SJSA1 (cell line): ENCODE results near the gene ABHD2. TPM values are rescaled to one million over a fixed set of nuclear protein-coding genes. Genes with fewer than 3 reads are reported as not detected.
A peak's percentile ranks its signal among the peaks of the same experiment; 100 is the strongest.
"Not testable (repeated sequence)": the region's sequence is repeated elsewhere in the genome, so short reads cannot be mapped to it uniquely, and the experiment has no call there.

Experiments used
- DNase-seq, 2 experiments: peaks; one replicate each; pipeline ENCODE4 v3.0.0-alpha.2; 2015 to 2020; ENCODE audit warnings: low spot score in 2 of 2, low read depth in 1 of 2
- H3K27ac ChIP-seq: fragments of 250-450 bp; sonication (Bioruptor Pico); 2 replicates; pipeline ENCODE4 v1.5.1; 2020; ENCODE audit warnings: mild to moderate bottlenecking, moderate library complexity
- H3K27me3 ChIP-seq: fragments of 250-450 bp; sonication (Bioruptor Pico); replicated peaks from 2 replicates; pipeline ENCODE4 v1.5.1; 2020; ENCODE audit warnings: mild to moderate bottlenecking, moderate library complexity
- H3K36me3 ChIP-seq: fragments of 250-450 bp; sonication (Bioruptor Pico); 2 replicates; pipeline ENCODE4 v1.5.1; 2020; ENCODE audit warnings: mild to moderate bottlenecking
- H3K4me1 ChIP-seq: fragments of 250-450 bp; sonication (Bioruptor Pico); replicated peaks from 2 replicates; pipeline ENCODE4 v1.6.1; 2021; ENCODE audit warnings: mild to moderate bottlenecking
- H3K4me3 ChIP-seq: fragments of 250-450 bp; sonication (Bioruptor Pico); 2 replicates; pipeline ENCODE4 v1.5.1; 2020; ENCODE audit warnings: mild to moderate bottlenecking
- H3K9me3 ChIP-seq: fragments of 250-450 bp; sonication (Bioruptor Pico); replicated peaks from 2 replicates; pipeline ENCODE4 v1.5.1; 2020; ENCODE audit warnings: mild to moderate bottlenecking
- total RNA-seq: library from RNA; depleted of rRNA; stranded (reverse); fragments of >200 nt; shearing (Covaris generic); gene quantifications from 2 replicates; pipeline ENCODE4 v1.2.3, GENCODE V29; 2014

The ABHD2 gene
- total RNA-seq, 1 experiment from 2014 or later: 32.6 TPM

- no peaks in the 10 kb centered on the region for H3K27me3 ChIP-seq
- peaks cover 45% of the 10 kb centered on the region for H3K4me1 ChIP-seq
- H3K9me3 ChIP-seq: no peaks in the 10 kb centered on the region
- no peak overlapping the region for H3K4me3 ChIP-seq
- no peak for DNase-seq
- H3K36me3 ChIP-seq: no peaks in the 10 kb centered on the region; the same call in 1 of the 2 replicates
- no peak overlapping the region for H3K27ac ChIP-seq
These were observed 48.8 kb downstream of the ABHD2 start for GRCh38 chr15:89136818-89137772.

GRCh38 chr15:89137926-89138325 is 49.7 kb downstream of the ABHD2 start:
- Histone ChIP-seq H3K27ac (no peak overlapping the region), H3K27me3 (no peaks in the 10 kb centered on the region), H3K9me3 (no peaks in the 10 kb centered on the region), H3K36me3 (no peaks in the 10 kb centered on the region; the same call in 1 of the 2 replicates), H3K4me1 (peaks cover 52% of the 10 kb centered on the region), H3K4me3 (no peak overlapping the region)
- DNase-seq: no peak

GRCh38 chr15:89138999-89139612 is 50.9 kb downstream of the ABHD2 start:
- DNase-seq: peak; percentile 62 to 66
- Histone ChIP-seq H3K4me3 (no peak overlapping the region), H3K27ac (no peak overlapping the region), H3K9me3 (no peaks in the 10 kb centered on the region), H3K36me3 (no peaks in the 10 kb centered on the region; the same call in 1 of the 2 replicates), H3K4me1 (peaks cover 64% of the 10 kb centered on the region), H3K27me3 (no peaks in the 10 kb centered on the region)

GRCh38 chr15:89139613-89140499 is 51.6 kb downstream of the ABHD2 start:
- no peaks in the 10 kb centered on the region for H3K9me3 ChIP-seq
- no peak overlapping the region for H3K27ac ChIP-seq

GRCh38 chr15:89140595-89140994 is 52.3 kb downstream of the ABHD2 start:
- Histone ChIP-seq H3K9me3 (no peaks in the 10 kb centered on the region), H3K27ac (no peak overlapping the region), H3K4me1 (peaks cover 68% of the 10 kb centered on the region), H3K36me3 (no peaks in the 10 kb centered on the region; the same call in 1 of the 2 replicates), H3K4me3 (no peak overlapping the region), H3K27me3 (no peaks in the 10 kb centered on the region)
- no peak for DNase-seq

More at GRCh38 chr15:89139613-89140499, 51.6 kb downstream of the ABHD2 start:
- H3K27me3 ChIP-seq: no peaks in the 10 kb centered on the region
- peaks cover 68% of the 10 kb centered on the region for H3K4me1 ChIP-seq
- H3K4me3 ChIP-seq: no peak overlapping the region
- peak in 1 of 2 experiments; percentile 34 for DNase-seq
- H3K36me3 ChIP-seq: no peaks in the 10 kb centered on the region; the same call in 1 of the 2 replicates

GRCh38 chr15:89141159-89141558 is 52.9 kb downstream of the ABHD2 start:
- H3K36me3 ChIP-seq, H3K9me3 ChIP-seq, H3K27me3 ChIP-seq, H3K4me3 ChIP-seq, DNase-seq, H3K27ac ChIP-seq: not testable (repeated sequence)
- peaks cover 68% of the 10 kb centered on the region for H3K4me1 ChIP-seq

GRCh38 chr15:89141885-89142284 is 53.6 kb downstream of the ABHD2 start:
- Histone ChIP-seq H3K36me3 (no peaks in the 10 kb centered on the region; the same call in 1 of the 2 replicates), H3K27ac (no peak overlapping the region), H3K27me3 (no peaks in the 10 kb centered on the region), H3K4me3 (no peak overlapping the region), H3K9me3 (no peaks in the 10 kb centered on the region), H3K4me1 (peaks cover 68% of the 10 kb centered on the region)
- no peak for DNase-seq

GRCh38 chr15:89142423-89142822 is 54.2 kb downstream of the ABHD2 start:
- no peak for DNase-seq
- Histone ChIP-seq H3K27ac (no peak overlapping the region), H3K4me1 (peaks cover 68% of the 10 kb centered on the region)

GRCh38 chr15:89143503-89144162 is 55.4 kb downstream of the ABHD2 start:
- Histone ChIP-seq H3K4me1 (peaks cover 61% of the 10 kb centered on the region), H3K27me3 (no peaks in the 10 kb centered on the region), H3K9me3 (no peaks in the 10 kb centered on the region), H3K36me3 (no peaks in the 10 kb centered on the region; the same call in 1 of the 2 replicates), H3K27ac (peak overlapping the region; percentile 60), H3K4me3 (no peak overlapping the region)
- peak in 1 of 2 experiments; percentile 87 for DNase-seq

More at GRCh38 chr15:89142423-89142822, 54.2 kb downstream of the ABHD2 start:
- no peak overlapping the region for H3K4me3 ChIP-seq
- no peaks in the 10 kb centered on the region; the same call in 1 of the 2 replicates for H3K36me3 ChIP-seq
- no peaks in the 10 kb centered on the region for H3K9me3 ChIP-seq
- H3K27me3 ChIP-seq: no peaks in the 10 kb centered on the region

GRCh38 chr15:89144491-89144890 is 56.2 kb downstream of the ABHD2 start:
- Histone ChIP-seq H3K36me3 (no peaks in the 10 kb centered on the region; the same call in 1 of the 2 replicates), H3K4me3 (no peak overlapping the region), H3K9me3 (no peaks in the 10 kb centered on the region), H3K27ac (no peak overlapping the region), H3K4me1 (peaks cover 54% of the 10 kb centered on the region), H3K27me3 (no peaks in the 10 kb centered on the region)
- no peak for DNase-seq

GRCh38 chr15:89146366-89146765 is 58.1 kb downstream of the ABHD2 start:
- H3K9me3 ChIP-seq: no peaks in the 10 kb centered on the region
- no peaks in the 10 kb centered on the region; the same call in 1 of the 2 replicates for H3K36me3 ChIP-seq
- no peak for DNase-seq
- no peaks in the 10 kb centered on the region for H3K27me3 ChIP-seq
- H3K4me1 ChIP-seq: peaks cover 37% of the 10 kb centered on the region
- no peak overlapping the region for H3K27ac ChIP-seq
- H3K4me3 ChIP-seq: no peak overlapping the region

- H3K36me3 ChIP-seq: peaks cover 5% of the 10 kb centered on the region
- H3K4me1 ChIP-seq: peaks cover 21% of the 10 kb centered on the region
- DNase-seq: no peak
- H3K9me3 ChIP-seq: no peaks in the 10 kb centered on the region
- no peak overlapping the region for H3K4me3 ChIP-seq
- H3K27me3 ChIP-seq: no peaks in the 10 kb centered on the region
- H3K27ac ChIP-seq: no peak overlapping the region
These were observed 59.9 kb downstream of the ABHD2 start for GRCh38 chr15:89148126-89148525.
